Sciatic nerve (tissue), 2 donors: ENCODE measurements around the gene EHBP1. TPM values are rescaled to one million over a fixed set of nuclear protein-coding genes. Genes with fewer than 3 reads are reported as not detected.

Experiments used
- ATAC-seq: fragments of 200-7000 bp; cut with Tn5 transposase; one replicate; pipeline ENCODE4 v1.9.1; 2020; ENCODE audit warnings: mild to moderate bottlenecking, moderate library complexity
- DNase-seq: peaks from one replicate; pipeline ENCODE4 v3.0.0-alpha.2; 2020; ENCODE audit warnings: low spot score
- intact Hi-C: fragments of 100-400 bp; cut with DNase I; formaldehyde crosslinking; loops from one replicate; pipeline ENCODE4 v1.14.2; 2022
- total RNA-seq: library from RNA; stranded (reverse); fragmentation: NEBNext Ultra II Directional; extraction: Animal tissue kit (Norgen Biotek cat#: 25700); gene quantifications from one replicate; pipeline ENCODE4 v1.2.1, GENCODE V29; 2021
- donor health status: DM: no; HTN: no; CAD: no.
- donor health status: DM: no; HTN: no; CAD: no.

Gene EHBP1
- total RNA-seq, 1 donor from 2014 or later: 310 TPM

GRCh38 chr2:62801814-62802523 lies 96.5 kb downstream of the EHBP1 start:
- DNase-seq (no peak), ATAC-seq (no peak)
- intact Hi-C loops: no loop called here

GRCh38 chr2:62803961-62804360 lies 98.4 kb downstream of the EHBP1 start:
- ATAC-seq (no peak), DNase-seq (no peak)
- intact Hi-C loops: no loop called here

- DNase-seq (no peak), ATAC-seq (no peak)
- intact Hi-C loops: no loop called here
Measured at GRCh38 chr2:62806231-62806630, 100.7 kb downstream of the EHBP1 start.

- no peak for DNase-seq
- no peak for ATAC-seq
- intact Hi-C loops: no loop called here
Measured at GRCh38 chr2:62808554-62808953, 103.0 kb downstream of the EHBP1 start.

- intact Hi-C loops: no loop called here
- ATAC-seq (no peak), DNase-seq (no peak)
Measured at GRCh38 chr2:62811086-62811485, 105.6 kb downstream of the EHBP1 start.

GRCh38 chr2:62811972-62812371 lies 106.5 kb downstream of the EHBP1 start:
- ATAC-seq (no peak), DNase-seq (no peak)
- intact Hi-C loops: no loop called here

GRCh38 chr2:62812921-62813825 lies 107.7 kb downstream of the EHBP1 start:
- ATAC-seq: peak; percentile 22
- intact Hi-C loops: no loop called here
- no peak for DNase-seq

GRCh38 chr2:62814123-62814522 lies 108.6 kb downstream of the EHBP1 start:
- ATAC-seq (peak; percentile 72), DNase-seq (no peak)
- intact Hi-C loops: no loop called here

GRCh38 chr2:62817348-62817747 lies 111.8 kb downstream of the EHBP1 start:
- DNase-seq: no peak
- intact Hi-C loops: no loop called here

GRCh38 chr2:62817995-62818713 lies 112.6 kb downstream of the EHBP1 start:
- ATAC-seq: no peak
- intact Hi-C loops: no loop called here

More at GRCh38 chr2:62817348-62817747, 111.8 kb downstream of the EHBP1 start:
- ATAC-seq: no peak

GRCh38 chr2:62822549-62822948 lies 117.0 kb downstream of the EHBP1 start:
- intact Hi-C loops: no loop called here
- ATAC-seq (no peak), DNase-seq (no peak)

More at GRCh38 chr2:62817995-62818713, 112.6 kb downstream of the EHBP1 start:
- DNase-seq: no peak

GRCh38 chr2:62824388-62824787 lies 118.9 kb downstream of the EHBP1 start:
- DNase-seq: no peak
- intact Hi-C loops: no loop called here
- no peak for ATAC-seq

GRCh38 chr2:62826141-62826540 lies 120.6 kb downstream of the EHBP1 start:
- DNase-seq (no peak), ATAC-seq (no peak)
- intact Hi-C loops: no loop called here

- DNase-seq (no peak), ATAC-seq (no peak)
- intact Hi-C loops: no loop called here
Measured at GRCh38 chr2:62826953-62827675, 121.6 kb downstream of the EHBP1 start.

GRCh38 chr2:62831729-62832128 lies 126.2 kb downstream of the EHBP1 start:
- intact Hi-C loops: no loop called here
- DNase-seq (no peak), ATAC-seq (no peak)

- intact Hi-C loops: no loop called here
Measured at GRCh38 chr2:62844311-62845090, 139.0 kb downstream of the EHBP1 start.

GRCh38 chr2:62845256-62845655 lies 139.7 kb downstream of the EHBP1 start:
- ATAC-seq (no peak), DNase-seq (no peak)
- intact Hi-C loops: no loop called here

More at GRCh38 chr2:62844311-62845090, 139.0 kb downstream of the EHBP1 start:
- DNase-seq: no peak
- ATAC-seq: no peak

GRCh38 chr2:62852254-62852653 lies 146.7 kb downstream of the EHBP1 start:
- ATAC-seq (no peak), DNase-seq (no peak)
- intact Hi-C loops: no loop called here
